NCI-H460 (cell line): Measurements from ENCODE around the gene ZNF783. TPM values are rescaled to one million over a fixed set of nuclear protein-coding genes. Genes with fewer than 3 reads are reported as not detected.

Experiments used
- DNase-seq: peaks from one replicate; pipeline ENCODE4 v3.0.0-alpha.2; 2016; ENCODE audit warnings: low read depth; ENCODE audit errors: extremely low read depth
- total RNA-seq: library from RNA; depleted of rRNA; stranded (reverse); fragments of >200 nt; shearing (Covaris generic); gene quantifications from 2 replicates; pipeline ENCODE4 v1.2.3, GENCODE V29; 2014

Gene ZNF783
- total RNA-seq, 1 experiment from 2014 or later: 3.0 TPM

DNA sequence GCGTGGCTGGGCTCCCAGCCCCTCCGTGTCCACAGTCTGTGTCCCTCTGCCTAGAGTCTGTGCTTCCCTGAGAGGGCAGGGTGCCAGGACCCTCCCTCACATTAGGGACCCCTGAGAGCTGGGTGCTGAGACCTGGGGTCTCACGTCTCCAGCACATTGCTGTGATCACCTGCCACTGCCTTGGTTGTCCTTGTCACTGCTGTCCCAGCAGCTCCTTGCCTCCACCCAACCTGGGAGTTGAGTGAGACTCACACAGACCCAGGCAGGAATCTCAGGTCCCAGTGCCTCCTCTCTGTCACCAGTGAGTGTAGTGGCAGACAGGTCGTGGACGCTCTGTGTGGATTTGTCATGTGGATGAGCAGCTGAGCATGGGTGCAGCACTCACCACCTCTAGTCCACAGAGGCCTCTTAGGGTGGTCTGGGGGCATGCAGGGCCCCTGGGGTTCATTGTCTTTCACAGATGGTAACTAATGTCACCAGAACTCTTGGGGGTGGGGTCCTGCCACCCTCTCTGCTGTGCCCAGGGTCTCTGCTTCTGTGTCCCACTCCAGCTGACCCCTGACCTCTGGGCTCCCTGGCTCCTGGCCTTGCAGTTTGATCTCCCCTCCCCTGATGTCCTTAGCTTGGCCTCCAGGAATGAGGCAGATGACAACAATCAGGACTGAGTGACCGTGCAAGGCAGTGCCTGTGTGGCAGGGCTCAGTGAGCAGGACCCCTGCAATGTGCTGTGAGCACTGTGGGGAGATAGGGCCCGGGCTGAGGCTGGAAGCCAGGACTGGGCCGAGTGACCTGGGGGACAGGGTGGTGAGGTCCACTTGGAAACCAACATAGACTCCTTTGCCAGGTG, 18.9 kb downstream of the ZNF783 start:
- DNase-seq: no peak

DNA sequence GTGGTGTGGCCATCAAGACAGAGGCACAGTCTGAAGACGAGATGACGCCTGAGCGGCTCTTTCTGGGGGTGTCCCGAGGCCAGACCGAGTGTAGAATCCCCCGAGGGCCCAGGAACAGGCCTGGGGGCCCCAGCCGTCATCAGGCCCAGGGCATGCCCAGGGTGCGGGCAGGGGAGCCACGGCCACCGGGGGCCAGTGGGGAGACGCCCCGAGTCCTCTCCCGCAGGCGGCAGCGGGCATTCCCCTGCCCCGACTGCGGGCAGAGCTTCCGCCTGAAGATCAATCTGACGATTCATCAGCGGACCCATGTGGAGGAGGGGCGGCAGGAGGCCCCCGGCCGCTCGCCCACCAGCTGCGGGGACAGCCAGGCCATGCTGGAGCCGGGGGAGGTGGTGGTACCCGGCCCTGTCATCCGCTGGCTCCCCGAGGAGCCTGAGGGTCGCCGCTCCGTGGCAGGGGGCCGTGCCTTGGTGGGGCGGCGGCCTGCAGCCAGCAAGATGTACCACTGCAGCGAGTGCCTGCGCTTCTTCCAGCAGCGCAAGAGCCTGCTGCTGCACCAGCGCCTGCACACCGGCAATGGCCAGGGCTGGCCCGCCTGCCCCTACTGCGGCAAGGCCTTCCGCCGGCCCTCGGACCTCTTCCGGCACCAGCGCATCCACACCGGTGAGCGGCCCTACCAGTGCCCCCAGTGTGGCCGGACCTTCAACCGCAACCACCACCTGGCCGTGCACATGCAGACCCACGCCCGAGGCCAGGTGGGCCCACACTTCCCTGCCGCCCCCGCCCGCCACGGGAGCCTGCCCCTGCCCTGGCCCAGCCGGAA, 19.7 kb downstream of the ZNF783 start:
- no peak for DNase-seq

DNA sequence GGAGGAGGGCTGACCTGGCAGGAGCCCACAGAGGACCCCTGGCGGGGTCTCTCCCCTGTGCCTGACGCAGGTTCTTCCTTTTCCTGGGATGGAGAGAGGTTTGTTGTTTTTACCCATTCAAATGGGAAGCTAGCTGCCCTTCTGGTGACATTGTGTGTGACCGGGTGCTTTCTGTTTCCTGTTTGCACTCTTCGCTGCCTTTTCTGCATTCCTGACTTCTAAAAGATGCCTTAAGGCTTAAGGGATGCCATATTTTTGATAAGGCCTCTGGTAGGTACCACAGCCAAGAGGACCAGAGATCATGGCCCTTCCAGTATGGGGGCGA, 20.3 kb downstream of the ZNF783 start:
- DNase-seq: no peak

DNA sequence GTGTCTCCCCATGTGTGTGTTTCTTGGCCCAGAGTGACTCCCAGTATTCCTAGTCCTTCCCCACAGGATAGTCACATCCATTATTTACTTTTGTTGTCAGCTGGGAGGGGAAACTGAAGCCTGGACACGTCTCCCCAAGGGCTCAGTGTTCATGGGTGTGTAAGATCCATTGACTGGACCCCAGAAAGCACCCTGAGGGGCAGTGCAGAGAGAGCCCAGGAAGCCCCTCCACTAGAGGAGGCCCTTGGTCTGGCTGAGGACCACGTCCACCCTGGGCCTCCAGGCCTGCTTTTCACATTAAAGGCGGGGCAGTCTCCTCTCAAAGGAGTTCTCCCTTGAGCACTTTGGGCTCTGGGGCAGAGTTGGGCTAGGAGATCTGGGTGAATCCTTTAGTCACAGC, 21.3 kb downstream of the ZNF783 start:
- no peak for DNase-seq

DNA sequence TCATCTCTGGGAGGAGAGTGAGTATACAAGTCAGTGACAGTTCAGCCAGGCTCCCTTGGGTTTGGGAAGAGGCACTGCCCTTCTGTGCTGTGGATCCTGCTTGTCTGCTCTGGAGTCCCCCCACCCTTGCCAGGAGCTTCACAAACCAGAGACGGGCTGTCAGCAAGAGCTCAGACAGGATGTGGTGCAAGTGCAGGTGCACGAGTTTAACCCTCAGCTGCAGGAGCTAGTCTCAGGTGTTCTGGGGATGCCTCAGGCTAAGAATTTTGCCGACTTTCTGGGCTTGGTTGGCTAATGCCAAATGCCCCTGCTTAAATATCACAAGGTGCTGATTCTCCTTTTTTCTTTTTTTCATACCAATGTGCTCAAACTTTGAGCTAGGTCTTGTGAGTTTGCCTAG, 22.3 kb downstream of the ZNF783 start:
- no peak for DNase-seq

DNA sequence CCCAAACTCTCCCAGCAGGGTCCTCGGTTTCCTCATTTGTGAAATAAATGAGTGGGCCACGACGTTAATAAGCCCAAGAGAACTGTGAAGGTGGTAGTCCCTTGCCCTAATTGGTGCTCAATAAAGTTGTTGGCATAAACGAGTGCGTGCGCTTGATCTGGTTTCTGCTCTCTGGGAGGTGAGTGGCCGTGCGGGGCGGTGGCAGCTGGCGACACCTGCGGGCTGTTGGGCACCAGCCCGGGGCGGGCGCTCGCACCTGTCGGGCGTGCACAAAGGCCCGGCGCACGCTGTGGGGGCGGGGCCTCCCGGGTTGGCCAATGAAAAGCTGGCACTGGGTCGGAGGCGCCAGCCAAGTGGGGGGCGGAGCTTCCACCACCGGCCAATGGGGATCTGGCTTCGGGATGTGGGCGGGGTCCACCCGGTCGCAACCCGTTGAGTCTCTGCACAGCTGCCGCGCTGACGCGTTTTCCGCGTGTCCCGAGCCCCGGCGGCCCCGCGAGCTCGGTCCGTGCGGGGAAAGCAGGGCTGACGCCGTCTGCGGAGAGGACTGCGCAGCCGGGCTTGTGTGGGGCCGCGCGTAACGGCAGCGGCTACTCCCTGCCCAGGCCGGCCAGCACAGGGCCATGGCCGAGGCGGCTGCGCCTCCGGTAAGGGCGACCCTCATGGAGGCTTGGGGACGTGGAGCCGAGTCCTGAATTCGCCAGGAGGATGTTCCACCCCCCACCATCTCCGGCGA, 23.0 kb downstream of the ZNF783 start:
- DNase-seq: peak; percentile 86

DNA sequence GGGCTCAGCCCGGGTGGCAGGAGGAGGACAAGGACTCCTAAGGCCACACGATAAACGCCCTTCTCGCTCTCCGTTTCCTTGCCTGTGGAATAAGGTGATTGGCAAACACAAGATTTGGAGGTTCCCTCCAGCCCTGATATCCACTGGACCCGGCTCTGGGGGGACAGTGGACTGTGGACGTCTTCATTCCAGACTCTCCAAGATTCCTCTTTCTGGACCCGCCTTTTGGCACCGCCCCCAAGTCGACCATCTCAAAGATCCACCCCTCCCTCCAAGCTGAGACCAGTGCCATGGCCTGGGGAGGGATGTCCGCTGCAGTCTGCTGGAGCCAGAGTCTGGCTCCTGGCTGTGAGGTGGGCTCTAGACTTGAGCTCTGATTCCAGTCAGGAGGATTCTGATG, 23.6 kb downstream of the ZNF783 start:
- no peak for DNase-seq

DNA sequence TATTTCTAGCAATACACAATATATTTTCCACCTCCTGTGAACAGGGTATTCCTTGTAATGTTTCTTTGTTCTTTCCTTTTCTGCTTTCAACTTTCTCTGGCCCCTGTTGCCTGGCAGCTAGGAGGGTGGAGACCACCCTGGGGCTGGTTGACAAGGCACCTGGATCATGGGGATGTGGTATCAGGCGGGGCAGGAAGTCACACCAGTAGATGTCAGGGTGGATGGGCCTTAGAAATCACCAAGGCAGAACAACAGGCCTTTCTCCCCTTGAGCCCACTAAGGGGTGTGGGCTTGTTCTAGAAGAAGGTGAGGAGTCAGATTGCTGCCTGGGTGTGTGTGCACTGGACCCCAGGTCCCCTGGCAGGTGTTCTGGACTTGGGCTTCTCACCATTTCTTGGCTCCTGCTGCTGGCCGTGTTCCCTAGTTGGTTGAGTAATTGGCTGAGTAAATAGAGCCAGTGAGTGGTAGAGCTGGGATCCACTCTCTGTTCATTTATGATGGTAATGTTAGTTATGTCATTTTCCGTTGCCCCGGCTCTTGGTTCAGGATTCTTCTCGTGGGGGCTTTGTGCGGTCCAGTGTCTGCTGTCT, 24.9 kb downstream of the ZNF783 start:
- no peak for DNase-seq

DNA sequence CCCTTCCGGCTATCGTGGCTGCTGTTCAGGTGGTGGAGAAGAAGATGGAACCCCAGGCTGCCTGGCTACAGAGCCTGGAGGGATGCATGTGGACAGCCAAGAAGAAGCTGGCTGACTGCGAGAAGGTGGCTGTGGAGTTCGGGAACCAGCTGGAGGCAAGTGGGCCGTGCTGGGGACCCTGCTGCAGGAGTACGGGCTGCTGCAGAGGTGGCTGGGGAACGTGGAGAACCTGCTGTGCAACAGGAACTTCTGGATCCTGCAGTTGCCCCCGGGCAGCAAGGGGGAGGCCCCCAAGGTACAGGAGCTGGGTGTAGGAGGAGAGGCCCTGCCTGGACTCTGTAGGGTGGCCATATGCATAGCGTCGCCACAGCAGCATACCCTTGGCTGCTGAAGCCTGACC, 25.6 kb downstream of the ZNF783 start:
- DNase-seq: no peak

DNA sequence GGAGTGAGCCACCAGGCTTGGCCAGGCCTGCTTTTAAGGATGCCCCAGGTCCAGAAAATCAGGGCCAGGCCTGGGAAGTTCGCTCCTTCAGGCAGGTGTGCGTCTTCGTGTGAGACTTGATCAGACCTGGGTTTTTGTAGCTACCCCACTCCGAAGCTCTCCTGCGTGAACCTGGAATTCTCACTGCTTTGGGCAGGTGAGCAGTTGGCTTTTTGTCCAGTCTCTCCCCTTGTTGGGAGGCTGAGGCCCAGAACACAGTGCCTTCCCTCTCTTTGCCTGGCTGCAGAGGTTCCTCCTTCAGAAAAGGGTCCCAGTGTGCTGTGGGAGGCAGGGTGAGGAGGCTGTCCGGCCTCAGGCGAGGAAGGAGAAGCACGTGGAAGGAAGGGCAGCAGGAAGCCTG, 27.3 kb downstream of the ZNF783 start:
- DNase-seq: no peak

DNA sequence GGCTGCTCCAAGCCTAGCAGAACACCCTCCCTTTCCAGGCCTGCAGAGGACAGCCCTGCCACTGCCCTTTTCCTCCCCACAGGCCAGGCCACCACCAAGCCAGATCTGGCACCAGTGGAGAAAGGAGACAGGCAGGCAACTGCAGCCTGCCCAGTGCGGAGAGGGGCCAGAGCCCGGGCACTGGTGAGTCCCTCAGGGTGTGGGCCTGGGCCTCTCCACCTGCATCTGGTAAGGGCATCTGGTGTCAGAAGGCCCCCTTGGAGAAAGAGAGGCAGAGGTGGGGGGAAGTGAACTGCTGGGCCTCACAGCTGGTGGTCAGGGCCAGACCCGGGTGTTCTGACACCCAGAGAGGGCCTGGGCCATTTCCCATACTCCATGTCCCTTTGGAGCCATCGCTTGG, 27.9 kb downstream of the ZNF783 start:
- no peak for DNase-seq

DNA sequence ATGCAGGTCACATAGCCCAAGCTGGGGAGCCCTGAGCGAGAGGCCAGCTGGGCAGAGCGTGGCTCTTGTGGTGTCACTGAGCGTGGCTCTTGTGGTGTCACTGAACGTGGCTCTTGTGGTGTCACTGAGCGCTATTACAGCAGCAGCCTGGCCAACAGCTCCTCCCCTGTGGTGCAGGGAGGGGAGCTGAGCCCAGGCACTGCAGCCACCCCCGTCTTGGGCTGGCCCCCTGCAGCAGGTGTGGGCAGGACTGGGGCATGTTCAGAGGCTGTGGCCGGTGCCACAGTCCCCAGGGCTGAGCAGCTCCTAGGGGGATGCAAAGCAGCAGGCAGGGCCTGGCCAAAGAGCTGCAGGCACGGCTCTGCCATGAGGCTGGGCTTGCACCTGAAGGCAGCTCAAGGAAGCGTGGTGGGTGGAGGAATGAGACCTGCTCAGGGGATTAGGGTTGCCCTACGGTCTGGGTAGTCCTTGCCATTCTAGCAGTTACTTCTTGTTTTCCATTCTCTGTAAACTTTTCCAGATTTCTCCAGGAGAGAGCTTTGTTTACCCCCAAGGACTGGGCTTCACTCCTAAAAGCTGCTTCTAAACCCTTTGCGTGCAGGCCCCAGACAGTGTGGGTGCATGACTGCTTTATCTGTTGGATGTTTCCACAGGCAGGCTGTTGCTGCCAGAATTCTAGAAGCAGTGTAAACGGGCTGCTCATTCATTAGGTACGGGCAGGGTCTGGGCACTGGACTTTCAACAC, 29.2 kb downstream of the ZNF783 start:
- no peak for DNase-seq

DNA sequence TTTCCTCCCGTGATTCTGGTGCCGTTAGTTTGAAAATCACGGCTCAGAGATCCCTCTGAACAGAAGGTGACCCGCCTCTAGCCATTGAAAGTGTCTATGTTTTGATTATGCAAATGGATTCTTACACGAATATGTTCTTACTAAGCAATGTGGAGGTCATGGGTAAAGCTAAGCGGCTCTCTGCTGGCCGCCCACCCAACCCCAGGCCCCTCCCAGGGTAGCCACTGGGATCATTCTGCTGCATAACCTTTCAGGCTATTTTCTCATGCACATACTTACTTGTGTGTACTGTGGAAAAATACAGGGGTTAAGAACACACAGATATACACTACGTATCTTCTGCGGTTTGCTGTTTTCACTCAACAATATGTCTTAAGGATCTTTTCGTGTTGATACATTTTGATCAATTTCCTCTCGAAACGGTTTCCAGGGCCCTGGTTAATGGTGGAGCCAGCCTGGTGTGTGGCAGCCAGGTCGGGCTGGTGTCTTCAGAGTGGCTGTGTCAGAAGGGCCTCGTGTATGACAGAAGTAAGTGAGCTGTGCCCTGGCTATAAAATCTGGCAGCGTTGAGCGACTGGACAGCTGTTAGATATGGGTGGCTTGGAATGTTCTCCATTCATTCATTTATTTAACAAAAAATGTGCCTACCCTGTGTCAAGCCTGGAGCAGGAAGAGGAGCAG, 29.9 kb downstream of the ZNF783 start:
- DNase-seq: no peak

DNA sequence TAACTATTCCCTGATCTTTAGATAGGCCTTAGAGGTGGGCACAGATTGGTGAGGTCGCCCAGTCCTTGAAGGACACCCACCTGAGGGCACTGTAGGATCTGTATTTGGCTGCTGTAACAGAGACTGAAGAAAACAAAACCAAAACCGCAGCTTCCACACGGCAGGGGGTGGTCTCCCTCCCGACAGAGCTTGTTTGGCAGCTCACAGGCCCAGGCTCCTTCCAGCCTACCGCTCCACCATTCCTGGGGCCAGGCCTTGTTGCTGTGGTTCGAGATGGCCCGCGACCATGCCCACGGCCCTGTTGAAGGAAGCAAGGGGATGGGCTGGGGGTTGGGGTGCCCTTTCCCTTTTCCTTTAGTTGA, 30.4 kb downstream of the ZNF783 start:
- no peak for DNase-seq

DNA sequence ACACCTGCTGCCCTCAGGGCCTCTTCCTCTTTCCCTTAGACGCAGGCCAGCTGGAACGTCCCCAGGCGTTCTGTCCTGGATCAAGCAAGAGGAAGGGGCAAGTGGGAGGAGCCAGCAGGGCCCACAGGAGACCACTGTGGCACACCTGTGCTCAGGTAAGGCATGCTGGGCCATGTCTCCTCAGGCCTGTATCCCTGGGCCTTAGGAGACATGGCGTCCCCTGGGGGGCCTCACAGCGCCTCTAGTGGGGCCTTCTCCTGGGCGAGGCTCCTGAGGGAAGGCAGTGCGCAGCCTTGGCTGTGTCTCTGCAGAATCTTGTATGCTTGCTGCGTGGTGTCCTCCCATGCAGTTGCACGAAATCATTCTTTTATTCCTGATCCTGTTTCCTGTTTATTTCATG, 31.3 kb downstream of the ZNF783 start:
- DNase-seq: no peak

DNA sequence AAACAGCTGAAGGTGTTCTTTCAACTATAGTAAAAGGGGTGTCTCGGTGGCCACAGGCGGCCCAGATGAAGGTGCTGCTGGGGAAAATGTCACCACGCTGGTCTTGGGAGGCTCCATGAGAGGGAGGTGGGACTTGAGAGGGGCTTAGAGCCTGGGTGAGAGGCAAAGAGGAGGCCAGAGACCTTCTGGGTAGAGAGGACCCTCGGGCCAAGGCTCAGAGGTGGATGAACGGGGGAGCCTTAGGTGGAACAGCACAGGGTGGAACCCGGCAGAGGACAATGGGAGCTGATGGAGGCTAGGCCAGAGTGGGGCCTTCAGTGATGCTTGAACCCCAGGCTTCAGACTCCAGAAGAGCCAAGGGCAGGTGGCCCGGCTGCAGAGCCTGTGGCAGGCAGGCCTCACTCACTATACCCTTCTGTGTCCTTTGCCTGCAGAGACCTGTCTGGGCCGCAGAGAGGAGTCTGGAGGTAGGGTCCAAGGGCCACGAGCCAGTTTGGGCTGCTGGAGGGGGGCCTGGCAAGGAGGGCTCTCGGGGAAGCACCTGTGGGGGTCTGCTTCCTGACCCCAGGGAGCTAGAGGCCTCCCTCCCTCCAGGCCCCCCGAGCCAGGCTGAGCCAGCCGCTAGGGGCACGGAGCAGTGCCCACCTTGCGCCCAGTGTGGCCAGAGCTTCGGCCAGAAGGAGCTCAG, 32.1 kb downstream of the ZNF783 start:
- no peak for DNase-seq

DNA sequence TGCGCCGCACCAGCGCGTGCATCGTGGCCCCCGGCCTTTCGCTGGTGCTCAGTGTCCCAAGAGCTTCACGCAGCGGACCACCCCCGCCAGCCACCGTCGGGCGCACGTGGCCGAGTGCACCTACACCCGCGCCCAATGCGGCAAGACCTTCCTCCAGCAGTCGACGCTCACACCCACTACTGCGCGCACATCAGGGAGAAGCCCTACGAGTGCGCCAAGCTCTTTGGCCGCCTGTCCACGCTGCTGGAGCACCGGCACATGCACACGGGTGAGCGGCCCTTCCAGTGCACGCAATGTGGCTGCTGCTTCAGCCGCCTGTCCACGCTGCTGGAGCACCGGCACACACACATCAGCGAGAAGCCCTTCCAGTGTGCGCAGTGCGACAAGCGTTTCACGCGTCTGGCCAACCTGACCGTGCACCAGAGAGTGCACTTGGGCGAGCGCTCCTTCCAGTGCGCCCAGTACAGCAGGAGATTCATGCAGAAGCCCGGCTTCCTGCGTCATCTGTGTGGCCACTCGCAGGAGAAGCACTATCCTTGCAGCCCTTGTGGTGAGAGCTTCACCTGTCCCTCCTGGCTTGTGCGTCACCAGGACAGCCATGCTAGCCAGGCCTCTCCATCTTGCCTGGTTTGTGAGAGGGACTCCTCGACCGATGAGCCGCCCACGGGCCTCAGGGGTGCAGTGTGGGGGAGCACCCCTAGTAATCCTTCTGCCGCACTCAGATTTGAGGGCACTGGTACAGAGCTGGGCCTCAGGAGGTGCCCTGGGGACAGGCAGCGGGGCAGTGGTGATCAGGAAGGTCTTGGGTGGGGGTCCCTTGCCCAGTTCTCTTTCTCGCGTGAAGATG, 32.9 kb downstream of the ZNF783 start:
- DNase-seq: no peak

DNA sequence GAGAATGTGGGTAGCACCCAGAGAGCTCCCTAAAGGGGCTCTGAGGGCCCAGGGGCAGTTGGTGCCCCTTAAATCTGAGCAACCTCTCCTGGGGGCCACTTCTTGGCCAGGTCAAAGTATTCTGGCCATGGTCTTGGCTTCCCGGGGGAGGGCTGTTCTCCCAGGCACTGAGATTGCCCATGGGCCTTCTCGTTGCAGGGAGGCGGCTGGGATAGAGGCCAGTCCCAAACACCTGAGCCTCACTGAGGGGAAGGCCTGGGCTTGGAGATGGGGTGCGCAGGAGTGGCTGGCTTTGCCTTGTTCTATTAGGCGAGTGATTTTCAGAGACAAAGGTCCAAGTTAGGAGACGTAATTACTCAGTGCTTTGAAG, 33.5 kb downstream of the ZNF783 start:
- no peak for DNase-seq
